Fibroblast of lung (primary cell): ENCODE measurements around the gene PDGFA. TPM values are rescaled to one million over a fixed set of nuclear protein-coding genes. Genes with fewer than 3 reads are reported as not detected.

ENCODE experiments used
- DNase-seq, 2 donors: peaks; one replicate each; pipeline versions ENCODE4 v3.0.0 to v3.0.0-alpha.2; 2010; ENCODE audit warnings: low read depth in 2 of 2
- H2AFZ ChIP-seq: 2 replicates; pipeline ENCODE4 v1.5.1; 2012; ENCODE audit warnings: low read length, control low read depth, inconsistent platforms
- H3K27ac ChIP-seq: 2 replicates; pipeline ENCODE4 v1.5.1; 2011; ENCODE audit warnings: low read length, control low read depth; ENCODE audit not compliant: insufficient read depth
- H3K27me3 ChIP-seq: 2 replicates; pipeline ENCODE4 v1.5.1; 2011; ENCODE audit warnings: mild to moderate bottlenecking, low read length; ENCODE audit not compliant: control insufficient read depth, insufficient read depth
- H3K36me3 ChIP-seq: 2 replicates; pipeline ENCODE4 v1.5.1; 2011; ENCODE audit warnings: low read length; ENCODE audit not compliant: control insufficient read depth, insufficient read depth
- H3K4me1 ChIP-seq: 2 replicates; pipeline ENCODE4 v1.5.1; 2011; ENCODE audit warnings: low read length; ENCODE audit not compliant: control insufficient read depth, insufficient read depth; ENCODE audit errors: extremely low read depth
- H3K4me2 ChIP-seq: 2 replicates; pipeline ENCODE4 v1.5.1; 2011; ENCODE audit warnings: low read length, control low read depth; ENCODE audit not compliant: insufficient read depth; ENCODE audit errors: extremely low read depth
- H3K4me3 ChIP-seq, 4 experiments: fragments of 200-600 bp in 1 of 4; sonication (generic) in 1 of 4; replicated peaks in 1 of 4; 2 replicates each; pipeline ENCODE4 v1.5.1; 2011 to 2016; ENCODE audit warnings: low read length in 4 of 4, low read depth in 3 of 4, mild to moderate bottlenecking in 3 of 4, control low read depth in 2 of 4, inconsistent platforms in 1 of 4, mixed read lengths in 1 of 4; ENCODE audit not compliant: insufficient read depth in 1 of 4; ENCODE audit errors: control extremely low read depth in 1 of 4
- H3K79me2 ChIP-seq: 2 replicates; pipeline ENCODE4 v1.5.1; 2012; ENCODE audit warnings: mild to moderate bottlenecking, low read length, inconsistent platforms; ENCODE audit not compliant: control insufficient read depth, insufficient read depth
- H3K9ac ChIP-seq: 2 replicates; pipeline ENCODE4 v1.5.1; 2011; ENCODE audit warnings: mild to moderate bottlenecking, low read length, control low read depth; ENCODE audit not compliant: insufficient read depth
- H3K9me3 ChIP-seq: 2 replicates; pipeline ENCODE4 v1.5.1; 2012; ENCODE audit warnings: low read depth, low read length; ENCODE audit not compliant: control insufficient read depth, insufficient read depth
- H4K20me1 ChIP-seq: 2 replicates; pipeline ENCODE4 v1.5.1; 2011; ENCODE audit warnings: low read length; ENCODE audit not compliant: control insufficient read depth, insufficient read depth; ENCODE audit errors: extremely low read depth
- CTCF ChIP-seq, 2 donors: IDR thresholded peaks in 1 of 2; conservative IDR thresholded peaks in 1 of 2; 1 replicate in 1 of 2; 2 replicates in 1 of 2; pipeline ENCODE4 v1.5.1; 2011 to 2012; ENCODE audit warnings: low read length in 2 of 2, control low read depth in 1 of 2, inconsistent platforms in 1 of 2, low read depth in 1 of 2, mild to moderate bottlenecking in 1 of 2
- EZH2 ChIP-seq: IDR thresholded peaks from 2 replicates; pipeline ENCODE4 v1.5.1; 2012; ENCODE audit warnings: low read length, control low read depth, mild to moderate bottlenecking; ENCODE audit errors: missing control alignments
- polyA plus RNA-seq, 2 donors: library from polyadenylated mRNA; depleted of rRNA in 1 of 2; stranded (reverse) in 1 of 2; unstranded in 1 of 2; fragments of >200 nt; gene quantifications; 2 replicates each; pipeline ENCODE4 v1.2.1, GENCODE V29; 2011 to 2012; ENCODE audit warnings: missing spikeins in 1 of 2
- total RNA-seq: library from RNA; depleted of rRNA; stranded (reverse); fragments of >200 nt; gene quantifications from 2 replicates; pipeline ENCODE4 v1.2.1, GENCODE V29; 2014

Gene PDGFA
- total and polyA plus RNA-seq, 2 donors (not counting 1 experiment from before 2014, with no cell fraction given) = 13.5 to 16.9 TPM

GRCh38 chr7:482521-483083, 37.0 kb downstream of the PDGFA start:
- DNase-seq = no peak
- Histone ChIP-seq H3K27ac (no peak overlapping the region), H2AFZ (no peak overlapping the region), H3K36me3 (no peaks in the 10 kb centered on the region), H3K9me3 (no peaks in the 10 kb centered on the region), H4K20me1 (no peaks in the 10 kb centered on the region), H3K4me3 (no peak overlapping the region), H3K79me2 (no peaks in the 10 kb centered on the region), H3K4me1 (no peaks in the 10 kb centered on the region), H3K27me3 (no peaks in the 10 kb centered on the region), H3K9ac (no peak overlapping the region), H3K4me2 (no peak overlapping the region)
- no peak for TF ChIP-seq EZH2

- H3K4me2 ChIP-seq = no peak overlapping the region
- H3K36me3 ChIP-seq = no peaks in the 10 kb centered on the region
- no peaks in the 10 kb centered on the region for H3K4me1 ChIP-seq
- H3K79me2 ChIP-seq = no peaks in the 10 kb centered on the region
- H4K20me1 ChIP-seq = no peaks in the 10 kb centered on the region
- no peaks in the 10 kb centered on the region for H3K27me3 ChIP-seq
- no peak for DNase-seq
- no peak overlapping the region for H2AFZ ChIP-seq
- no peak for TF ChIP-seq EZH2
- TF ChIP-seq CTCF (conservative IDR thresholded peaks at IDR 0.05 in 1 of 2, IDR thresholded peaks at IDR 0.05 in 1 of 2; ENCODE audit: low read depth in 1 of 2, low read length in 2 of 2) = no peak
- no peak overlapping the region for H3K4me3 ChIP-seq
- H3K9ac ChIP-seq = no peak overlapping the region
- H3K27ac ChIP-seq = no peak overlapping the region
- no peaks in the 10 kb centered on the region for H3K9me3 ChIP-seq
These were observed 38.3 kb downstream of the PDGFA start for GRCh38 chr7:481219-481930.

GRCh38 chr7:480531-481218, 39.0 kb downstream of the PDGFA start:
- Histone ChIP-seq H3K4me2 (no peak overlapping the region), H3K27me3 (no peaks in the 10 kb centered on the region), H2AFZ (no peak overlapping the region), H3K9me3 (no peaks in the 10 kb centered on the region), H3K4me1 (no peaks in the 10 kb centered on the region), H3K9ac (no peak overlapping the region), H3K4me3 (no peak overlapping the region), H3K36me3 (no peaks in the 10 kb centered on the region), H4K20me1 (no peaks in the 10 kb centered on the region), H3K27ac (no peak overlapping the region), H3K79me2 (no peaks in the 10 kb centered on the region)
- TF ChIP-seq EZH2 (no peak), CTCF (conservative IDR thresholded peaks at IDR 0.05 in 1 of 2, IDR thresholded peaks at IDR 0.05 in 1 of 2; ENCODE audit: low read depth in 1 of 2, low read length in 2 of 2) (no peak)
- DNase-seq = no peak
